ENCODE measurements around the gene DHRS3. TPM values are rescaled to one million over a fixed set of nuclear protein-coding genes. Genes with fewer than 3 reads are reported as not detected.
A peak's percentile ranks its signal among the peaks of the same experiment; 100 is the strongest.

The DHRS3 gene
- total RNA-seq, 1 donor from 2014 or later: 31.9 TPM

- Mint-ChIP-seq H3K9me3 (ENCODE audit: low read depth) (peaks cover 24% of the 10 kb centered on the region), H3K36me3 (ENCODE audit: low read depth) (peaks cover 8% of the 10 kb centered on the region), H3K27ac (ENCODE audit: unreplicated experiment) (no peak overlapping the region), H3K27me3 (ENCODE audit: low read depth) (peaks cover 5% of the 10 kb centered on the region), H3K4me1 (ENCODE audit: low read depth) (peaks cover 9% of the 10 kb centered on the region), H3K4me3 (ENCODE audit: unreplicated experiment) (no peak overlapping the region)
- DNase-seq (ENCODE audit: low spot score): peak; percentile 13
- TF ChIP-seq CTCF (IDR thresholded peaks at IDR 0.05): no peak
Measured at GRCh38 chr1:12644237-12644636, 26.2 kb upstream of the DHRS3 start.

- DNase-seq (ENCODE audit: low spot score): no peak
- TF ChIP-seq CTCF (IDR thresholded peaks at IDR 0.05): no peak
- peaks cover 5% of the 10 kb centered on the region for H3K27me3 Mint-ChIP-seq (ENCODE audit: low read depth)
- H3K4me1 Mint-ChIP-seq (ENCODE audit: low read depth): peaks cover 4% of the 10 kb centered on the region
- H3K36me3 Mint-ChIP-seq (ENCODE audit: low read depth): peaks cover 8% of the 10 kb centered on the region
- H3K27ac Mint-ChIP-seq (ENCODE audit: unreplicated experiment): no peak within 1 kb of the TSS
- H3K4me3 Mint-ChIP-seq (ENCODE audit: unreplicated experiment): no peak within 1 kb of the TSS
- peaks cover 25% of the 10 kb centered on the region for H3K9me3 Mint-ChIP-seq (ENCODE audit: low read depth)
Measured at GRCh38 chr1:12643785-12644184, 25.8 kb upstream of the DHRS3 start, which contains the start of gene AADACL4. AADACL4 (plus strand) TSS chr1:12644085; CDS start chr1:12644547, 462 bp downstream.

- no peak for DNase-seq (ENCODE audit: low spot score)
- H3K4me1 Mint-ChIP-seq (ENCODE audit: low read depth): peaks cover 5% of the 10 kb centered on the region
- peak; percentile 30 for TF ChIP-seq CTCF (IDR thresholded peaks at IDR 0.05)
- H3K27me3 Mint-ChIP-seq (ENCODE audit: low read depth): peaks cover 5% of the 10 kb centered on the region
- no peak overlapping the region for H3K4me3 Mint-ChIP-seq (ENCODE audit: unreplicated experiment)
- H3K36me3 Mint-ChIP-seq (ENCODE audit: low read depth): peaks cover 8% of the 10 kb centered on the region
- H3K27ac Mint-ChIP-seq (ENCODE audit: unreplicated experiment): no peak overlapping the region
- peaks cover 25% of the 10 kb centered on the region for H3K9me3 Mint-ChIP-seq (ENCODE audit: low read depth)
Measured at GRCh38 chr1:12643079-12643478, 25.1 kb upstream of the DHRS3 start.

GRCh38 chr1:12640958-12641272 lies 22.9 kb upstream of the DHRS3 start:
- no peak overlapping the region for H3K4me3 Mint-ChIP-seq (ENCODE audit: unreplicated experiment)
- no peak for TF ChIP-seq CTCF (IDR thresholded peaks at IDR 0.05)
- DNase-seq (ENCODE audit: low spot score): no peak
- H3K9me3 Mint-ChIP-seq (ENCODE audit: low read depth): peaks cover 25% of the 10 kb centered on the region
- peaks cover 8% of the 10 kb centered on the region for H3K36me3 Mint-ChIP-seq (ENCODE audit: low read depth)
- H3K4me1 Mint-ChIP-seq (ENCODE audit: low read depth): peaks cover 23% of the 10 kb centered on the region
- H3K27me3 Mint-ChIP-seq (ENCODE audit: low read depth): peaks cover 5% of the 10 kb centered on the region
- no peak overlapping the region for H3K27ac Mint-ChIP-seq (ENCODE audit: unreplicated experiment)

- no peak for TF ChIP-seq CTCF (IDR thresholded peaks at IDR 0.05)
- H3K4me3 Mint-ChIP-seq (ENCODE audit: unreplicated experiment): no peak overlapping the region
- H3K9me3 Mint-ChIP-seq (ENCODE audit: low read depth): peaks cover 25% of the 10 kb centered on the region
- peaks cover 8% of the 10 kb centered on the region for H3K36me3 Mint-ChIP-seq (ENCODE audit: low read depth)
- H3K27ac Mint-ChIP-seq (ENCODE audit: unreplicated experiment): no peak overlapping the region
- peaks cover 5% of the 10 kb centered on the region for H3K27me3 Mint-ChIP-seq (ENCODE audit: low read depth)
- peaks cover 24% of the 10 kb centered on the region for H3K4me1 Mint-ChIP-seq (ENCODE audit: low read depth)
- no peak for DNase-seq (ENCODE audit: low spot score)
Measured at GRCh38 chr1:12640237-12640957, 22.4 kb upstream of the DHRS3 start.

Data from chondrocyte (in vitro differentiated cells).